HCT116 (cell line): ENCODE measurements around the gene ASIC1. TPM values are rescaled to one million over a fixed set of nuclear protein-coding genes. Genes with fewer than 3 reads are reported as not detected.

Experiments
- ATAC-seq: fragments of 200-7000 bp; cut with Tn5 transposase; 2 replicates; pipeline ENCODE4 v1.9.1; 2020; ENCODE audit warnings: mild to moderate bottlenecking, moderate library complexity
- BruUV-seq: library from RNA; stranded (reverse); fragments of 400-500 nt; replicated peaks from 2 replicates; lab custom pipeline; 2021; lab: Mats Ljungman, UMichigan
- CTCF ChIA-PET: fragments of 300-600 bp; sonication (Branson Sonifier 250); formaldehyde crosslinking; loops from one replicate; lab custom pipeline; 2021; ENCODE audit warnings: antibody characterized with exemption; lab: Charles Lee
- POLR2A ChIA-PET: fragments of 300-600, 350-600 bp; sonication (Branson Sonifier 250); formaldehyde crosslinking; loops from one replicate; lab custom pipeline; 2021; ENCODE audit warnings: antibody characterized with exemption; lab: Charles Lee
- RAD21 ChIA-PET, 2 experiments: fragments of 300-600 bp; sonication (Branson Sonifier 250); formaldehyde crosslinking; loops; one replicate each; lab custom pipeline; 2023; ENCODE audit warnings: low total read pairs in 2 of 2; ENCODE audit not compliant: uncharacterized antibody in 2 of 2, unreplicated experiment in 2 of 2, low non-redundant PET in 1 of 2; lab: Charles Lee
- DNase-seq: peaks from one replicate; pipeline ENCODE4 v3.0.0-alpha.2; 2010; ENCODE audit warnings: low read depth, low spot score
- H2AFZ ChIP-seq: fragments of 200-600 bp; shearing (Covaris generic), sonication (generic); 2 replicates; pipeline ENCODE4 v1.6.1; 2017; ENCODE audit warnings: low read depth, mixed run types, mixed read lengths, antibody characterized with exemption, low read length; ENCODE audit not compliant: poor library complexity, severe bottlenecking
- H3K27ac ChIP-seq: 2 replicates; pipeline ENCODE4 v1.5.1; 2012; ENCODE audit warnings: low read depth, low read length
- H3K27me3 ChIP-seq: fragments of 200-600 bp; sonication (generic); 2 replicates; pipeline ENCODE4 v1.6.1; 2016; ENCODE audit warnings: mixed run types, low read length, mixed read lengths; ENCODE audit not compliant: insufficient read depth
- H3K36me3 ChIP-seq, 2 experiments: fragments of 200-500 bp in 1 of 2; fragments of 200-600 bp in 1 of 2; sonication (Bioruptor generic) in 1 of 2; sonication (generic) in 1 of 2; 2 replicates each; pipeline versions ENCODE4 v1.5.1 to v1.6.1; 2014 to 2016; ENCODE audit warnings: low read length in 2 of 2, inconsistent platforms in 1 of 2, mixed read lengths in 1 of 2, mixed run types in 1 of 2; ENCODE audit not compliant: insufficient read depth in 2 of 2, control insufficient read depth in 1 of 2
- H3K4me1 ChIP-seq, 2 experiments: fragments of 200-600 bp in 1 of 2; sonication (generic) in 1 of 2; 2 replicates each; pipeline versions ENCODE4 v1.5.1 to v1.6.1; 2012 to 2017; ENCODE audit warnings: low read length in 2 of 2, inconsistent platforms in 1 of 2, mild to moderate bottlenecking in 1 of 2, mixed read lengths in 1 of 2, mixed run types in 1 of 2, moderate library complexity in 1 of 2; ENCODE audit not compliant: insufficient read depth in 2 of 2, control insufficient read depth in 1 of 2
- H3K4me2 ChIP-seq: fragments of 200-600 bp; sonication (generic); 2 replicates; pipeline ENCODE4 v1.6.1; 2017; ENCODE audit warnings: mixed run types, low read length, mixed read lengths
- H3K4me3 ChIP-seq, 2 experiments: fragments of 200-600 bp in 1 of 2; sonication (generic) in 1 of 2; replicated peaks in 1 of 2; 2 replicates each; pipeline ENCODE4 v1.5.1; 2011 to 2016; ENCODE audit warnings: low read length in 2 of 2, control low read depth in 1 of 2, low read depth in 1 of 2, mild to moderate bottlenecking in 1 of 2, mixed read lengths in 1 of 2, mixed run types in 1 of 2
- H3K79me2 ChIP-seq: fragments of 200-600 bp; sonication (generic); 2 replicates; pipeline ENCODE4 v1.6.1; 2017; ENCODE audit warnings: mild to moderate bottlenecking, mixed run types, low read length, moderate library complexity, mixed read lengths; ENCODE audit not compliant: insufficient read depth
- H3K9ac ChIP-seq: fragments of 200-600 bp; sonication (generic); 2 replicates; pipeline ENCODE4 v1.6.1; 2016; ENCODE audit warnings: low read length, mixed read lengths
- H3K9me2 ChIP-seq: fragments of 200-600 bp; sonication (generic), shearing (Covaris generic); 2 replicates; pipeline ENCODE4 v1.6.1; 2017; ENCODE audit warnings: mixed run types, mild to moderate bottlenecking, moderate library complexity; ENCODE audit not compliant: insufficient read depth
- H3K9me3 ChIP-seq, 2 experiments: fragments of 200-500 bp in 1 of 2; fragments of 200-600 bp in 1 of 2; sonication (Bioruptor generic) in 1 of 2; sonication (generic) in 1 of 2; 2 replicates each; pipeline ENCODE4 v1.6.1; 2014 to 2017; ENCODE audit warnings: low read length in 2 of 2, mixed read lengths in 2 of 2, inconsistent platforms in 1 of 2, low read depth in 1 of 2, mild to moderate bottlenecking in 1 of 2, mixed run types in 1 of 2, moderate library complexity in 1 of 2; ENCODE audit not compliant: control insufficient read depth in 1 of 2, insufficient read depth in 1 of 2
- H4K20me1 ChIP-seq: fragments of 200-600 bp; sonication (generic), shearing (Covaris generic); 2 replicates; pipeline ENCODE4 v1.6.1; 2017; ENCODE audit warnings: mixed run types, mild to moderate bottlenecking, moderate library complexity; ENCODE audit not compliant: insufficient read depth
- ATF3 ChIP-seq: IDR thresholded peaks from 2 replicates; pipeline ENCODE4 v1.6.1; 2012
- CBX3 ChIP-seq: IDR thresholded peaks from 2 replicates; pipeline ENCODE4 v1.6.1; 2012; ENCODE audit warnings: low read depth
- CEBPB ChIP-seq: IDR thresholded peaks from 2 replicates; pipeline ENCODE4 v1.6.1; 2012; ENCODE audit warnings: low read depth
- CTCF ChIP-seq, 3 experiments: fragments of 200-600 bp in 1 of 3; sonication (generic) in 1 of 3; IDR thresholded peaks in 2 of 3; conservative IDR thresholded peaks in 1 of 3; 2 replicates each; pipeline ENCODE4 v1.5.1; 2012 to 2017; ENCODE audit warnings: low read depth in 2 of 3, low read length in 2 of 3, antibody characterized with exemption in 1 of 3, borderline replicate concordance in 1 of 3, control low read depth in 1 of 3, mild to moderate bottlenecking in 1 of 3, mixed read lengths in 1 of 3, mixed run types in 1 of 3, moderate library complexity in 1 of 3; ENCODE audit not compliant: insufficient read depth in 1 of 3
- EGR1 ChIP-seq: IDR thresholded peaks from 2 replicates; pipeline ENCODE4 v1.6.1; 2012; ENCODE audit warnings: low read depth
- ELF1 ChIP-seq: IDR thresholded peaks from 2 replicates; pipeline ENCODE4 v1.6.1; 2012; ENCODE audit warnings: low read depth, borderline replicate concordance
- EZH2phosphoT487 ChIP-seq: fragments of 200-600 bp; IDR thresholded peaks from 2 replicates; pipeline ENCODE4 v1.6.1; 2018; ENCODE audit warnings: antibody characterized with exemption, borderline replicate concordance
- FOSL1 ChIP-seq: IDR thresholded peaks from 2 replicates; pipeline ENCODE4 v1.6.1; 2012; ENCODE audit warnings: low read depth
- MAX ChIP-seq: IDR thresholded peaks from 2 replicates; pipeline ENCODE4 v1.6.1; 2012
- POLR2A ChIP-seq: IDR thresholded peaks from 2 replicates; pipeline ENCODE4 v1.7.0; 2011; ENCODE audit warnings: borderline replicate concordance; ENCODE audit not compliant: insufficient read depth, insufficient read length; ENCODE audit errors: extremely low read depth
- POLR2AphosphoS5 ChIP-seq: IDR thresholded peaks from 2 replicates; pipeline ENCODE4 v1.6.1; 2011; ENCODE audit warnings: mild to moderate bottlenecking, low read depth, low read length, moderate library complexity
- SIN3A ChIP-seq: IDR thresholded peaks from 2 replicates; pipeline ENCODE4 v1.6.1; 2012; ENCODE audit warnings: low read depth
- TCF7L2 ChIP-seq: IDR thresholded peaks from 2 replicates; pipeline ENCODE4 v1.7.0; 2011; ENCODE audit warnings: borderline replicate concordance, inconsistent platforms; ENCODE audit not compliant: insufficient read depth, insufficient read length; ENCODE audit errors: extremely low read depth
- YY1 ChIP-seq: IDR thresholded peaks from 2 replicates; pipeline ENCODE4 v1.6.1; 2011; ENCODE audit warnings: low read length, low read depth, moderate library complexity, mild to moderate bottlenecking; ENCODE audit not compliant: insufficient replicate concordance; ENCODE audit errors: extremely low read depth
- ZNF274 ChIP-seq: fragments of 200-500 bp; sonication (Bioruptor generic); IDR thresholded peaks from 2 replicates; pipeline ENCODE4 v1.6.1; 2014; ENCODE audit warnings: mild to moderate bottlenecking, low read depth, low read length, inconsistent platforms
- intact Hi-C: fragments of 100-400 bp; cut with micrococcal nuclease; formaldehyde crosslinking; loops from 2 replicates; pipeline ENCODE4 v1.10.0; 2022
- total RNA-seq: library from RNA; stranded (reverse); gene quantifications from one replicate; pipeline ENCODE4 v1.2.1, GENCODE V29; 2021; ENCODE audit not compliant: unreplicated experiment
- TF ChIP-seq, protein P1 (sequence below): IDR thresholded peaks from 2 replicates; pipeline ENCODE4 v1.6.1; 2012; ENCODE audit warnings: low read depth
- TF ChIP-seq, protein P2 (sequence below): IDR thresholded peaks from 2 replicates; pipeline ENCODE4 v1.6.1; 2011; ENCODE audit warnings: mild to moderate bottlenecking, low read length, moderate library complexity; ENCODE audit not compliant: insufficient replicate concordance; ENCODE audit errors: extremely low read depth

The ASIC1 gene
- total RNA-seq, 1 experiment from 2014 or later = 28.9 TPM

- intact Hi-C loops = no loop called here
- Histone ChIP-seq H3K4me1 (peaks cover 2 to 9% of the 10 kb centered on the region in 2 experiments; a peak in 3 of 4 replicates), H3K36me3 (peaks cover 9 to 26% of the 10 kb centered on the region in 2 experiments), H3K27ac (no peak overlapping the region), H2AFZ (no peak overlapping the region), H3K9me2 (no peaks in the 10 kb centered on the region), H3K9me3 (no peaks in the 10 kb centered on the region), H4K20me1 (no peaks in the 10 kb centered on the region; the same call in 1 of the 2 replicates), H3K27me3 (no peaks in the 10 kb centered on the region), H3K79me2 (peaks cover 99% of the 10 kb centered on the region), H3K9ac (no peak overlapping the region), H3K4me3 (no peak overlapping the region), H3K4me2 (no peak overlapping the region)
- ATAC-seq = no peak
- ChIA-PET RAD21 (no interaction called here), POLR2A (interaction anchor here (0.6 kb wide), 1 partner anchor 11 kb away, joined by 4 read pairs; no protein-coding TSS in a partner anchor), CTCF (no interaction called here)
- BruUV-seq = no TSS peak
- DNase-seq = no peak
- TF ChIP-seq CEBPB = no peak
- no peak for TF ChIP-seq SIN3A
- TF ChIP-seq FOSL1 = no peak
- TF ChIP-seq POLR2AphosphoS5 = no peak
- no peak for TF ChIP-seq CTCF (IDR thresholded peaks at IDR 0.05 in 2 of 3, conservative IDR thresholded peaks at IDR 0.05 in 1 of 3; ENCODE audit: borderline replicate concordance in 1 of 3, insufficient read depth in 1 of 3, low read depth in 2 of 3, low read length in 2 of 3)
- no peak for TF ChIP-seq CBX3
- TF ChIP-seq, protein P1, sequence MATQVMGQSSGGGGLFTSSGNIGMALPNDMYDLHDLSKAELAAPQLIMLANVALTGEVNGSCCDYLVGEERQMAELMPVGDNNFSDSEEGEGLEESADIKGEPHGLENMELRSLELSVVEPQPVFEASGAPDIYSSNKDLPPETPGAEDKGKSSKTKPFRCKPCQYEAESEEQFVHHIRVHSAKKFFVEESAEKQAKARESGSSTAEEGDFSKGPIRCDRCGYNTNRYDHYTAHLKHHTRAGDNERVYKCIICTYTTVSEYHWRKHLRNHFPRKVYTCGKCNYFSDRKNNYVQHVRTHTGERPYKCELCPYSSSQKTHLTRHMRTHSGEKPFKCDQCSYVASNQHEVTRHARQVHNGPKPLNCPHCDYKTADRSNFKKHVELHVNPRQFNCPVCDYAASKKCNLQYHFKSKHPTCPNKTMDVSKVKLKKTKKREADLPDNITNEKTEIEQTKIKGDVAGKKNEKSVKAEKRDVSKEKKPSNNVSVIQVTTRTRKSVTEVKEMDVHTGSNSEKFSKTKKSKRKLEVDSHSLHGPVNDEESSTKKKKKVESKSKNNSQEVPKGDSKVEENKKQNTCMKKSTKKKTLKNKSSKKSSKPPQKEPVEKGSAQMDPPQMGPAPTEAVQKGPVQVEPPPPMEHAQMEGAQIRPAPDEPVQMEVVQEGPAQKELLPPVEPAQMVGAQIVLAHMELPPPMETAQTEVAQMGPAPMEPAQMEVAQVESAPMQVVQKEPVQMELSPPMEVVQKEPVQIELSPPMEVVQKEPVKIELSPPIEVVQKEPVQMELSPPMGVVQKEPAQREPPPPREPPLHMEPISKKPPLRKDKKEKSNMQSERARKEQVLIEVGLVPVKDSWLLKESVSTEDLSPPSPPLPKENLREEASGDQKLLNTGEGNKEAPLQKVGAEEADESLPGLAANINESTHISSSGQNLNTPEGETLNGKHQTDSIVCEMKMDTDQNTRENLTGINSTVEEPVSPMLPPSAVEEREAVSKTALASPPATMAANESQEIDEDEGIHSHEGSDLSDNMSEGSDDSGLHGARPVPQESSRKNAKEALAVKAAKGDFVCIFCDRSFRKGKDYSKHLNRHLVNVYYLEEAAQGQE = no peak
- TF ChIP-seq EZH2phosphoT487 = no peak
- TF ChIP-seq, protein P2, sequence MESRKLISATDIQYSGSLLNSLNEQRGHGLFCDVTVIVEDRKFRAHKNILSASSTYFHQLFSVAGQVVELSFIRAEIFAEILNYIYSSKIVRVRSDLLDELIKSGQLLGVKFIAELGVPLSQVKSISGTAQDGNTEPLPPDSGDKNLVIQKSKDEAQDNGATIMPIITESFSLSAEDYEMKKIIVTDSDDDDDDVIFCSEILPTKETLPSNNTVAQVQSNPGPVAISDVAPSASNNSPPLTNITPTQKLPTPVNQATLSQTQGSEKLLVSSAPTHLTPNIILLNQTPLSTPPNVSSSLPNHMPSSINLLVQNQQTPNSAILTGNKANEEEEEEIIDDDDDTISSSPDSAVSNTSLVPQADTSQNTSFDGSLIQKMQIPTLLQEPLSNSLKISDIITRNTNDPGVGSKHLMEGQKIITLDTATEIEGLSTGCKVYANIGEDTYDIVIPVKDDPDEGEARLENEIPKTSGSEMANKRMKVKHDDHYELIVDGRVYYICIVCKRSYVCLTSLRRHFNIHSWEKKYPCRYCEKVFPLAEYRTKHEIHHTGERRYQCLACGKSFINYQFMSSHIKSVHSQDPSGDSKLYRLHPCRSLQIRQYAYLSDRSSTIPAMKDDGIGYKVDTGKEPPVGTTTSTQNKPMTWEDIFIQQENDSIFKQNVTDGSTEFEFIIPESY = no peak
- TF ChIP-seq ELF1 = no peak
- TF ChIP-seq POLR2A = no peak
- no peak for TF ChIP-seq EGR1
- no peak for TF ChIP-seq YY1
- no peak for TF ChIP-seq TCF7L2
- TF ChIP-seq ZNF274 = no peak
- TF ChIP-seq MAX = no peak
- no peak for TF ChIP-seq ATF3
These were observed 37.9 kb upstream of the ASIC1 start for GRCh38 chr12:50019524-50019923.
